NOMO-1 (cell line): ENCODE results near the gene TNFRSF4.

ENCODE experiments used
- DNase-seq, 2 experiments: peaks; one replicate each; lab custom pipeline; 2025; ENCODE audit not compliant: unreplicated experiment in 2 of 2; lab: John Stamatoyannopoulos, UW

Gene TNFRSF4

DNA sequence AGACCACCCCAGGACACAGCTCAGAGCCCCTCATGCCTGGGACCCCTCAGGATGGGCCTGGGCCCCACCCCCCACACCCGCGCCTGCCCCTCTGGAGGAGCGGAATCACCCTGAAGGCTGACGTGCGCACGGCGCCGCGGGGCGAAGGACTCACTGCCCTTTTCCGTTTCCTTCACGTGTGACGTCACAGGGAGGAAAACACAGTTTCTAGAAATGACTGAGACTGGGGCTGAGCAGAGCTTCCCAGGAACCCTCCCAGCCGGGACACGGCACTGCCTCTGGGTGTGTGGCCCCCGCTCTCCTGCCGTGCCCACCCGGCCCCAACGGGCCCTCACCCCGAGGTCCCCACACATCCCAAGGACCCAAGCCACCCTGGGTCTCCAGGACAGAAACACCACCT, 5.4 kb upstream of the TNFRSF4 start:
- no peak for DNase-seq

GRCh38 chr1:1218524-1219200, 4.7 kb upstream of the TNFRSF4 start:
- DNase-seq: no peak

GRCh38 chr1:1217621-1218523, 3.9 kb upstream of the TNFRSF4 start:
- DNase-seq: no peak

DNA sequence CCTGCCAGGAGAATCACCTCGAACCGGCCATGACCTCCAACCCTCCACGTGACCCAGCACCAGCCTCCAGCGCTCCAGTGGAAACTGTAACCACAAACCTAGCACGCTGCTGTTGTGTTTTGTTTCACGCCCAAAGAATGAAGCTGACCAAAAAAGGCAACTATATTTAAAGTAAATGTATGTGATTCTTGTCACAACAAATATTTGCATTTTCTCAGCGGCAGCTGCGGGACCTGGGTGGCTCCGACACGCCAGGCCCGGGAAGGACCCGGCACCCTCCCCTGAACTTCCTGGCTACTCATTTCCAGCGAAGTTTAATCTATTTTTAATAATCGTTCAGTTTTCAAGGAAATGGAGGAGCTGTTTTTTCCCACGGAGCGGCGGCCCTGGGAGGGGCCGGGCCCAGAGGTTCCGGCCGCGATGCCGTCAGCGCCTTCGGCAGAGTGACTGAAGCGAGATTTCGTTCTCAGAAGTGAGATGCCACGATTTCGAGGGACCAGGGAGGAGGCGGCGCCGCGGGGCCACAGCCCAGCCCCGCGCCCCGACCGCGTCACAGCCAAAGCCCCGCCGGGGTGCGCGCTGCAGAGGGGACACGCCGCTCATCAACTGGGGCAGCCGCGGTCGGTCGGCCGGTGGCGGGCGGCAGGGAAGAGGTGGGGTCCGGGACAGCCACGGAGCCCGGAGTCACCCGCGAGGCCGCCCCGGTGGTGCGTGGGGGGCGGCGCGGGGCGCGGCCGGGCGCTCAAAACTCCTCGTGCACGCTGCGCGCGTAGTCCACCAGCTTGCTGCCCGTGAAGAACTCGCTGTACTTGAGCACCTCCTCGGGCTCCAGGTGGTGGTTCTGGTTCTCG, 3.0 kb upstream of the TNFRSF4 start:
- DNase-seq: no peak

- no peak for DNase-seq
Measured at GRCh38 chr1:1215881-1216605, 2.1 kb upstream of the TNFRSF4 start.

DNA sequence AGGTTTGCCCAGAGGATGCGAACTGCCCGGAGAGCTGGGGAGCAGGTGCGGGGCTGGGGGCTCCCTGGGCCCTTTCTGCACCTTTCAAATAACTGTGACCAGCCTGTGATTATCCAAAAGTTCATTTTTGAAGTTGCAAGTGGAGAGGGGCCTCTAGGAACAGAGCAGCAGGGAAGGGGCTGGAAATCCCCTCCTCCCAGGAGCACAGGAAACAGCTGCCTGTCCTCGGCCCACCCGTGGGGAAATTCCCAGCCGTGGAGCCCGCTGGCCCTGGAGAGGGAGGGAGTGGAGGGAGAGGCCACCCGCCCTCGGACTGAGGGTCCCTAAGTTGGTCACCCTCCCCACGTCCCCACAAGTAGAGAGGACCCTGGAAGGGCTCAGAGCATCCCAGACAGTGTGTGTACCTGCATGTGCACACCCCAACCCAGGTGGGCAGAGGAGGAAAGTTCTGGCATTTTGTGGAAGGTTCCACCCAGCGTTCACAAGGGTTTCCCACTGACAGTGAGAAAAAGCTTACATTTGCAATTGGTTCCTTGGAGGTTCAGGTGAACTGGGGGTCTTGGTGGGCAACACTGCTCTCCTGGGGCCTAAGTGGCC, 1.2 kb upstream of the TNFRSF4 start:
- no peak for DNase-seq

- no peak for DNase-seq
Measured at GRCh38 chr1:1212780-1213344, 1.1 kb downstream of the TNFRSF4 start.

DNA sequence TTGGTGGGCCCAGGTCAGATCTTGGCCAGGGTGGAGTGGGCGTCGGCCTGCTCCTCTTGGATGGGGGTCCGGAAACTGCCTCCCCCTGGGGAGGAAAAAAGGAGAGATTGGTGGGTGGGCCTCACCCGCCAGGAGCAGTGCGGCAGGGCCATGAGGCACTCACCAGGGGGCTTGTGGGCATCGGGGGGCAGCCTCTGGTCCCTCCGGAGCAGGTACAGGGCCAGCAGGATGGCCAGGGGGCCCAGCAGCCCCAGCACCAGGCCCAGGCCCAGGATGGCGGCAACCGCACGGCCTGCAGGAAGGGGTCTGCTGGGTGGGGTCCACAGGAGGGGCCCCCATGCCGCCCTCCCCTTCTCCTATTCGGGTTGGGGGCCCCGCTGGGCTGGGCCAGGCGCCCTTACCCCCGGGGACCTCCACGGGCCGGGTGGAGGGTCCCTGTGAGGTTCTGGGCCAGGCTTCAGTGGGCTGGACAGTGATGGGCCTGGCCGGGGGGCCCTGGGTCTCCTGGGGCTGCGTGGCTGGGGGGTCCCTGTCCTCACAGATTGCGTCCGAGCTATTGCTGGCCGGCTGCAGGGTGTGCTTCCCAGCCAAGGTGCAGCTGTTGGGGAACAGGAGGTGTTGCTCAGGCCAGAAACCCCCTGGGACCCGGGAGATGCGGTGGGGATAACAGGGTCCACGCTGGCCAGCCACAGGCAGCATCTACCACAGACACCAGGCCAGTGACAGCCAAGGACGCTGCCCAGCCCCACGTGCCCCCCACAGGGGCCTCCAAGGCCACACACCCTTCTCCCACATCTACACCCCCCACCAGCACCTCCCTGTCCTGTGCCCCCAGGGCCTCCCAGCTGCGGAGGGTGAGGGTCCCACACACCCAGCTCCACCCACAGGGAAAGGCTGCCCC, 2.2 kb downstream of the TNFRSF4 start:
- DNase-seq: no peak

- no peak for DNase-seq
Measured at GRCh38 chr1:1210726-1211540, 3.0 kb downstream of the TNFRSF4 start.

DNA sequence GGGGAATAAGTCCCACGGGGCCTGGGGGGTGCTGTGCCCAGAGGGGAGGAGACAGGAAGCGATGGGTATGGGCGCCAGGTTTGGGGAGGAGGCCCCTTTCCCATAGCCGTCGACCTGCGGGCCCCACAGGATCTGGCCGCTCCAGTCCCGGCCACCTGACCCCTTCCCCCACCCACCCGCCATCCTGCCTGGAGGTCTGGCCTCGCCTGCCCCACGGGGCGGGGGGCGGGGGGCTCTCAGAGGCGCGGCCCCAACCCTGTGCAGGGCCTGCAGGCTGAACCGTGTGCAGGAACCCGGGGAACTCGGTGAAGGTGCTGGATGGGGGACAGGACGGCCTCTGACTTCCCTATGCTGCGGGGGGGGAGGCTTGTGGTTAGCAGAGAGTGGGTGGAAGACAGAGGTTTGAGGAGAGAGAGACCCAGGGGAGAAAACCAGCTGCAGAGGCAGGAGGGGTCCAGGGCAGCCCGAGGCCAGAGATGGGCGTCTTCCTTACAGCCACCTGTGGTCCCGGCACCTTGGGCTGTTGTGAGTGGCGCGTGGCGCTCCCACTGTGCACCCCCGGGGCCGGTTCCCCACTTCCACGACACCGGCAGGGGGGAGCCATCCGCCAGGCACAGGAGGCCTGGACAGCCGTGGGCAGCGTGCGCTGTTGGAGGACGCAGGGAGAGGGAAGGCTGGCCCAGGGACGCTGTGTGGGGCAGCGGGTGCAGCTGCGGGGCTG, 5.1 kb downstream of the TNFRSF4 start:
- peak in 1 of 2 experiments; percentile 27 for DNase-seq

DNA sequence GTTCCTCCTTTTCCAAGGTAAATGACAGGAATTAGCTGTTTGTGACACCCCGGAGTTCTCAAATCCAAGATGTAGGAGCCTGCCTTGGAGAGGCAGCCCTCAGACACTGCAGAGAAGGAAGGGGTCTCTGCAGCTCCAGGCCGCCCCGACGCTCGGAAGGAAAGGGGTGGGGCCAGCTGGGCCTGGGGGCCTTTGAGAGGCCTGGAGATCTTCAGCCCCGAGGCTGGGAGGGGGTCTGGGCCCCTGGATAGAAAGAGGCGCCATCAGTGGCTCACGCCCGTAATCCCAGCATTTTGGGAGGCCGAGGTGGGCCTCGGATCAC, 6.4 kb downstream of the TNFRSF4 start:
- DNase-seq: no peak

DNA sequence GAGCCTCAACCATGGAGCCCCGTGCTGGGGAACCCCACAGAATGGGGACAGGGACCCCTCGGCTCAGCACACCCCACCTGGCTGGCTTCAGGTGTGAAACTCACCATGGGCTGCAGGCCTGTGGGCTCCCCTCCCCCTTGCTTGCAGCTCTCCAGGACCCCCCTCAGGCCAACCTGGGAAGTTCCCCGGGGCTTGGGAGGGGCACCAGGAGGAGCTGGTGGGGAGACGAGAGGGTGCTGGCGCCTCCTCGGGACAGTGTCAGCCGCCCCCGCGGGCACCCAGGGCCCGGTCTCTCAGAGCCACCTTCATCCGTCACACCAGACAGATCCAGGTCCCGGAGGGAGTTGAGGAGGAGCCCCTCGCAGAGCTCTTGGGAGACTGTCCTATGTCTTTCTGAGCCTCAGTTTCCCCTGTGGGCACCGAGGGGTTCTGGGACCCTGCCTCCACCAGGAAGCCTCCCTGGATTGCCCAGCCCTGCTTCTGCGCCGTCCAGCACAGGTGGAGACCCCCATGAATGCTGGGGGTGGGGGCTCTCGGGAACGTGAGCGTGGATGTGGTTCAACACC, 6.9 kb downstream of the TNFRSF4 start:
- no peak for DNase-seq

DNA sequence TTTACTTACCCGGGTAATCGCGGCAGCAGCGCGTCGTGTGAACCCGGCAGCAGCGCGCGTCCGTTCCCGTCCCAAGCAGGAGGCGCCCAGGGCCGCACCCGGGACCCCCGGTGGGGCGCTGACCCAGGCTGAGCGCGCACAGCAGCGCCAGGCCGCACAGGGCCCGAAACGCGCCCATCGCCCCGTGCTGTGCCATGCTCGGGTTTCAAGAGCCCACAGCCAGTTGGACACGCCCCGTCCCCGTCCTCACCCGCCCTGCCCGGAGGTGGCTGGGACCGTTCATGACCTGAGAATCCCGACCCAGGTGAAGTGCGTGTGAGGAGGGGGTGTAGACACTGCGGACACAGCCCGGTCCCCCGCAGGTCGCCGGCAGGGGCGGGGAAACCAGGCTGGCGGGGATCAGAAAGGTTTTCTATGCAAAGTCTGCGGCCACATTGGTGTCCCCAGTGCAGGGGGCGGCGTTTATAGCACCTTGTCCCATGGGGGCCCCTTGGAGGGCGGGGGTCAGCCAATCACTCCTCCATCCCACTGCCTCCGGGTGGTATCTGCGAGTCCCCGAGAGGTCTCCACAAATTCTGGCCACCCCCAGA, 7.5 kb downstream of the TNFRSF4 start, which contains the start of gene TNFRSF18:
Gene TNFRSF18 (minus strand): TSS at position 217 of the 590 bp plus-strand sequence. CDS start 21 bp downstream, at position 196.
- DNase-seq: no peak

DNA sequence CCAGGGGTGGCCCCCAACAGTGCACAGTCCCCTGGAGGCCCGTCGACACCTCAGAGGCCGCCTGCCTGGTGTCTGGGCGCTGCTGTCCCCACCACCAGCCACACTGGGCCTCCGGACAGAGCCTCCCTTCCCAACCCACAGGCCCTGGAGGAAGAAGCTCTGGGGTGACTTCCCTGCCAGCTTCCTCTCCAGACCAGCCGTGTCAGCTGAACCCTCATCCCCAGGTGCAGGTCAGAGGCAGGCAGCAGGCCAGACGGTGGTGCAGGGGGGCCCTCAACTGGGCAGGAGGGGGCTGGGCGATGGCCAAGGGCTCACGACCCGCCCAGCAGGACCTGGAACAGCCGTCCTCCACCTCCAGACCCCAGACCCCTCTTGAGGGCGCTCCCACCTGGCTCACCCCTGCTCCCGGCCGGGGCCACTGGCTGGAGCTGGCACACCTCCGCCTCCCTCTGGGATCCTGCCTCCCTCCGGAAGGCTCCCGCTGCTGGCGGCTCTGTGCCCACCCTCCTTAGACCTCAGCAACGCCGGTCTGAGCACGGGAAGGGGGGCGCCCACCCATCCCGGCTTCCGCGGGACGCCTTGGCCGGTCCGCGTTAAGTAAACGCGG, 8.1 kb downstream of the TNFRSF4 start:
- no peak for DNase-seq

DNA sequence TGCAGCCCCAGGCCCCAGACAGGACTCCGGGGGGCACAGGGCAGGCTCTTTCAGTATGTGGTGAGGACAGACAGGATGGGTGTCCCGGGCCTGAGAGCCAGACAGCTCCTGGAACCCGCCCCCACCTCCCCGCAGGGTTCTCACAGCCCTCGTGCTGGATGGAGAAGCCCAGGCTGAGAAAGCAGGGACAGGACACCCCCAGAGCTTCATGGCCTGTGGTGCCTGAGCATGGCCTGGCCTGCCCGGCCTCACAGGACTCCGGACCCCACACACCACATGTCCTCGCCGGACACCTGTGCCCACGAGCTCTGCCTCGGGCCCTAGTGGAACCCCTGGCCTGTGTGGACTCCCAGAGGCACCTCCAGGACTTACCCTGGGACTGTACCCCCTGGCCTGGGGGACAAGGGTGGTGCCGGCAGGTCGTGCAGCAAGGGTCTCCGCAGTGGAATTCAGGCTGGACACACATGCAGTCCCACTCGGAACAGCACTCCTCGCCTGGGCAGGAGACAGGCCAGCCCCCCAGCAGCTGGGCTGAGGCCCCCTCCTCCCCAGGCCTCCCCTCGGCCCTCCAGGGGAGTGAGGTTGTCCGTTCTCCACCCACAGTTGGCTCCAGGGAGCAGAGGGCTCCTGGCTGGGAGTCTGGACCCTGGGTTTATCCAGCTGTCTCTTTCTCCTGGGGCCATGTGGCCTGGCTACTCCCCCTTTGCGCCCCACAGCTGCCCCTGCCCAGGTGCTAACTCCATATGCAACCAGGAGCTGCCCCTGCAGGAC, 8.8 kb downstream of the TNFRSF4 start:
- no peak for DNase-seq
